Fibroblast of skin of left quadriceps (primary cell): ENCODE results near the gene ECI1.
"Not testable (repeated sequence)": the region's sequence is repeated elsewhere in the genome, so short reads cannot be mapped to it uniquely, and the experiment has no call there.

Experiments
- DNase-seq, 2 experiments: peaks; one replicate each; pipeline ENCODE4 v3.0.0-alpha.2; 2013; ENCODE audit warnings: low read depth in 2 of 2

The ECI1 gene

DNA sequence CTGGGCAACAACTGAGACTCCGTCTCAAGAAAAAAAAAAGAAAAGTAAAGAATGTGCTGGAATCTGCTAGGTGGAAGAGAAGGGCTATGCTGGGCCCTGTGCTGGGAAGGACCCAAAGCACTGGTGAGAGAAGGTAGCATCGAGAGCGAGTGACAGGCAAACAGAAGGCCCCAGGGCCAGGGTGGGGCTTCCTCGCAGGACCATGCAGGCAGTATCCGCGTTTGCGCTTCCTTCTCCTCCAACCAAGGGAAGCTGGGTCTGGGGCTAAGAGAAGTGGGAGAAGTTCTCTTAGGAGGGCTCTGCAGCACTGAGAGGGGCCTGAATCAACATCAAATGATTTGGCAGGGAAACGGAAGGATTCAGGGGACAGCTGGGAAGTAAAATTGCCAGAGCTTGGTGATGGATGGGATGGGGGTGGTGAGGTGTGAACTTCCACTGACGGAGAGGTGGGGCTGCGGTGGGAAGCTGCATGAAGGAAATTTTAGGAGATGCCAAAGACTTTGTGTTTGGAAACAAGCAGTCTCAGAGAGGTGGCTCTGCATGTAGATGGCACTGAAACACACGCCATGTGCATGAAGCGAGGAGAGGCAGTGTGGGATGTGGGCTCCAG is 5.2 kb upstream of the ECI1 start:
- no peak for DNase-seq

DNA sequence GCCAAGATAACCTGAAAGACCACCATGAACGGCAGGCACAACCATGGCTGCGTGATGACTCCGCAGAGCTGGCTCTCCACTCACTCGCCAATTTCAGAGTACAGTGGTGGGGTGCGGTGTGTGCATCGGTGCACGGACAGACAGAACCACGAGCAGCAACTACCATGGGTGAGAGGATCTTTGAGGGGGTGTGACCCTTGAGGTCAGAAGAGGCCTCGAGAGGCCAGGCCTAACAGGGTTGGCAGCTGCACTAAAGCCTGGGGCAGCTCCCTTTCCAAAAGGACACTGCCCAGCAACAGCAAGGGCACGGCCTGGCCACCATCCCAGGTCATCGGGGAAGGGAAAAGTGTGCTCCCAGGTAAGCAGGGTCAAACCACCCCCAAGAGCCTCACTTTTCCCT is 1.9 kb upstream of the ECI1 start:
- no peak for DNase-seq

- DNase-seq, result no peak
Observed at GRCh38 chr16:2252806-2253148, 1.4 kb upstream of the ECI1 start.

- no peak for DNase-seq
Observed at GRCh38 chr16:2250652-2251295, 613 bp downstream of the ECI1 start.

- no peak for DNase-seq
Observed at GRCh38 chr16:2246301-2246885, 5.0 kb downstream of the ECI1 start.

GRCh38 chr16:2244926-2245795 is 6.2 kb downstream of the ECI1 start:
- no peak for DNase-seq

GRCh38 chr16:2244301-2244700 is 7.1 kb downstream of the ECI1 start:
- no peak for DNase-seq

GRCh38 chr16:2243781-2244180 is 7.6 kb downstream of the ECI1 start:
- DNase-seq, result no peak

- no peak for DNase-seq
Observed at GRCh38 chr16:2243031-2243528, 8.3 kb downstream of the ECI1 start.

GRCh38 chr16:2242598-2242997 is 8.8 kb downstream of the ECI1 start:
- no peak for DNase-seq

DNA sequence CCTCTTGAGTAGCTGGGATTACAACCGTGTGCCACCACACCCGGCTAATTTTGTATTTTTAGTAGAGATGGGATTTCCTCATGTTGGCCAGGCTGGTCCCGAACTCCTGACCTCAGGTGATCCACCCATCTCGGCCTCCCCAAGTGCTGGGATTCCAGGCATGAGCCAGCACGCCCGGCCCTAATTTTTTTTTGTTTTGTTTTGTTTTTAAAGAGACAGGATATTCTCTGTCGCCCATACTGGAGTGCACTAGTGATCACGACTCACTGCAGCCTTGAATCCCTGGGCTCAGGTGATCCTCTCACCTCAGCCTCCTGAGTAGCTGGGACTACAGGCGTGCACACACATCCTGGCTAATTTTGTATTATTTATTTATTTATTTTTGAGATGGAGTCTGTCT is 11.1 kb downstream of the ECI1 start:
- not testable (repeated sequence) for DNase-seq

- DNase-seq, result no peak
Observed at GRCh38 chr16:2238838-2239675, 12.3 kb downstream of the ECI1 start.

GRCh38 chr16:2238150-2238837 is 13.1 kb downstream of the ECI1 start:
- no peak for DNase-seq

- DNase-seq, result no peak
Observed at GRCh38 chr16:2237493-2238149, 13.8 kb downstream of the ECI1 start.

- DNase-seq, result no peak
Observed at GRCh38 chr16:2237102-2237482, 14.3 kb downstream of the ECI1 start.

DNA sequence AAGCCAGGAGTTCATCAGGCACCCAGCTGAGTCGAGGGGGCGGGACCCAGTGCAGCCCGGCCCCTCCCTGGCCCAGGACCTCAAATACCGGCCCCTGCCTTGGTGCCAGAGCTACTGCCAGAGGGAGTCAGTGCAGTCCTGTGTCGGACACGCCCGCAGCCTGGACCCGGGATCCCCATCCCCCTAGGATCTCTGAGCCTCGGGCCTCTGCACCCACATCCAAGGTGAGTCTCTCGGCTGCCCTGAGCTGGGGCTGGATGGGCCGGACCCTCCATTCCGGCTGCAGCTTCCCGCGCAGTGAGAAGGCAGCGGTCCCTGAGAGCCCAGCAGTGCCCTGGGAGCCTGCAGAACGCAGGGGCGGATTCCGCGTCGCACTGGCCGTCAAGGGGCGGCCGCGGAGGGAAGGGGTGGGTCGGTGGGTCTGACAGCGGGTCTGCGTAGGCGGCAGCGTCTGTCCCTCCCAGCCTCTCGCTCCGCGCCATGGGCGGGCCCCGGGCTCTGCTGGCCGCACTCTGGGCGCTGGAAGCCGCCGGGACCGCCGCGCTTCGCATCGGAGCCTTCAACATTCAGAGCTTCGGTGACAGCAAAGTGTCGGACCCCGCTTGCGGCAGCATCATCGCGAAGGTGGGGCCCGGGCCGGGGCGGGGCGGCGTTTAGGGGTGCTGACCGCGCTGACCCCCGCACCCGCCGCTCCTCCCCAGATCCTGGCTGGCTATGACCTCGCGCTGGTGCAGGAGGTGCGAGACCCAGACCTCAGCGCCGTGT is 14.9 kb downstream of the ECI1 start, which contains the start of gene DNASE1L2:
Gene DNASE1L2 (plus strand): TSS at position 108 of the 765 bp plus-strand sequence. CDS start 373 bp downstream, at position 481.
- no peak for DNase-seq

DNA sequence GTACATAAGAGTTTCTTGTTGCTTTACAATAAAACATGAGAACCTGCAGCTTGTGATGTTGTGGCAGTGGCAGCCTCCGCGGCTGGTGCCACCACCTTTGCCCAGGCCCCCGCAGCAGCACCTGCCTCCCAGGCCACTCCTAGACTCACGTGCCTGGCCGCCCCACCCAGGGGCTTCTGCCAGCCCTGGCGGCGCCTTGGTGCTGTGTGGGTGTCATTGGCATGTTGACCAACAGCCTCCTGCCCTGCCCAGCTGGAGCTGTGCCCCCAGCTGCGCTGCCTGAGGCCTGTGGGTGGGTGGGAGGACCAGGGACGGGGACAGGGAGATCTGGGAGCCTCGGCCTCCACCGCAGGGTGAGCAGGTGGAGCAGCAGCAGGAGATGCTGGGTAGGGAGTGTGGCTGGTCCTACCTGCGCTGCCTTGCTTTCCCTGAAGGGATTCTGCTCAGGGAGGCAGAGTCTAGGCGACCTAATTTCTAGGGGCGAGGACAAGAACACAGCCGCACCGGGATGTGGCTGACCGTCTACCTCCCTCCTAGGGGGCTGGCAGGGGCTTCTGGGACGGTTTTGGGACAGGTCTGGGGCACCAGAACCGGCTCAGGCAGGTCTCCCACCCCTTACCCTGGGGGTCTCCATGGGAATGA is 15.6 kb downstream of the ECI1 start:
- no peak for DNase-seq

DNA sequence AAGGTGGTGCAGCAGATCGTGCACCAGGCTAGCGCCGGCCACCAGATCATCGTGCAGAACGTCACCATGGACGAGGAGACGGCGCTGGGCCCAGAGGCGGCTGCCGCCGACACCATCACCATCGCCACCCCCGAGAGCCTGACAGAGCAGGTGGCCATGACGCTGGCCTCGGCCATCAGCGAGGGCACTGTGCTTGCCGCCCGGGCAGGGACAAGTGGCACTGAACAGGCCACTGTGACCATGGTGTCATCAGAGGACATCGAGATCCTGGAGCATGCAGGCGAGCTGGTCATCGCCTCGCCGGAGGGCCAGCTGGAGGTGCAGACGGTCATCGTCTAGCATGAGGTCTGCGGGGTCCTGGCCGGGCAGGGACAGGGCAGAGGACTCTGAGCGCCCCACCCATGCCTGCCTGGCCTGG is 16.1 kb downstream of the ECI1 start:
- no peak for DNase-seq

GRCh38 chr16:2234813-2235170 is 16.6 kb downstream of the ECI1 start:
- DNase-seq, result no peak
